Cardiac fibroblast (primary cell): Measurements from ENCODE around the gene RUBCNL.

Experiments
- DNase-seq, 2 donors: peaks; one replicate each; pipeline versions ENCODE4 v3.0.0 to v3.0.0-alpha.2; 2010; ENCODE audit warnings: low read depth in 2 of 2
- H3K4me3 ChIP-seq, 2 donors: replicated peaks in 1 of 2; 1 replicate in 1 of 2; 2 replicates in 1 of 2; pipeline ENCODE4 v1.5.1; 2011; ENCODE audit warnings: low read depth in 2 of 2, low read length in 2 of 2, mild to moderate bottlenecking in 2 of 2, moderate library complexity in 1 of 2
- TF ChIP-seq, protein P1 (sequence below): IDR thresholded peaks from one replicate; pipeline ENCODE4 v1.5.1; 2011; ENCODE audit warnings: low read depth, mild to moderate bottlenecking, low read length, inconsistent platforms

RUBCNL gene

DNA sequence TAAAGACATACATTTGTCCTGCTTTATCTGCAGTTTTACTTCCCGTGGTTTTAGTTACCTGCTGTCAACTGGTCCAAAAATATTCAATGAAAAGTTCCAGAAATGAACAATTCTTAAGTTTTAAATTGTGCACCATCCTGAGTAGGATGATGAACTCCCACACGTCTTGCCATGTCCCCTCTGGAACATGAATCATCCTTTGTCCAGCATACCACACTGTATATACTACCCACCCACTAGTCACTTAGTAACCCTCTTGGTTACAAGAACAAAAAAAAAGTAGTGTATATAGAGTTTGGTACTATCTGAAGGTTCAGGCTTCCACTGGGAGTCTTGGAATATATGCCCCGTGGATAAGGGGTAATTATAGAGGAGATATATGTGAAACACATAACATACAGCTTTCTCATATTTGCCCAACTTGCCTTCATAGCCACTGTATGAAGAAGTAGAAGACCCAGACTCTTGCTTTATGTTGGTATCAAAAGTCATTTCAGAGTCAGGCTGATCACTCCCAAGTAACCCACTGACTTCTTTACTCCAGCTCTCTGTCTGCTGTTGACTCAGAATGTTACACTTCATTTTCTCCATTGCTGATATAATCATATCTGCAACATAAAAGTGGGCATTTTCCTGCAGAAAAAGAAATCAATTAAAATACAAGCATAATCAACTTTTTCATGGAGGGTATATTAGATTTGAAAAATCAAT, 19.3 kb downstream of the RUBCNL start:
- TF ChIP-seq, protein P1, sequence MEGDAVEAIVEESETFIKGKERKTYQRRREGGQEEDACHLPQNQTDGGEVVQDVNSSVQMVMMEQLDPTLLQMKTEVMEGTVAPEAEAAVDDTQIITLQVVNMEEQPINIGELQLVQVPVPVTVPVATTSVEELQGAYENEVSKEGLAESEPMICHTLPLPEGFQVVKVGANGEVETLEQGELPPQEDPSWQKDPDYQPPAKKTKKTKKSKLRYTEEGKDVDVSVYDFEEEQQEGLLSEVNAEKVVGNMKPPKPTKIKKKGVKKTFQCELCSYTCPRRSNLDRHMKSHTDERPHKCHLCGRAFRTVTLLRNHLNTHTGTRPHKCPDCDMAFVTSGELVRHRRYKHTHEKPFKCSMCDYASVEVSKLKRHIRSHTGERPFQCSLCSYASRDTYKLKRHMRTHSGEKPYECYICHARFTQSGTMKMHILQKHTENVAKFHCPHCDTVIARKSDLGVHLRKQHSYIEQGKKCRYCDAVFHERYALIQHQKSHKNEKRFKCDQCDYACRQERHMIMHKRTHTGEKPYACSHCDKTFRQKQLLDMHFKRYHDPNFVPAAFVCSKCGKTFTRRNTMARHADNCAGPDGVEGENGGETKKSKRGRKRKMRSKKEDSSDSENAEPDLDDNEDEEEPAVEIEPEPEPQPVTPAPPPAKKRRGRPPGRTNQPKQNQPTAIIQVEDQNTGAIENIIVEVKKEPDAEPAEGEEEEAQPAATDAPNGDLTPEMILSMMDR = no peak
- DNase-seq = peak; percentile 27 to 82

DNA sequence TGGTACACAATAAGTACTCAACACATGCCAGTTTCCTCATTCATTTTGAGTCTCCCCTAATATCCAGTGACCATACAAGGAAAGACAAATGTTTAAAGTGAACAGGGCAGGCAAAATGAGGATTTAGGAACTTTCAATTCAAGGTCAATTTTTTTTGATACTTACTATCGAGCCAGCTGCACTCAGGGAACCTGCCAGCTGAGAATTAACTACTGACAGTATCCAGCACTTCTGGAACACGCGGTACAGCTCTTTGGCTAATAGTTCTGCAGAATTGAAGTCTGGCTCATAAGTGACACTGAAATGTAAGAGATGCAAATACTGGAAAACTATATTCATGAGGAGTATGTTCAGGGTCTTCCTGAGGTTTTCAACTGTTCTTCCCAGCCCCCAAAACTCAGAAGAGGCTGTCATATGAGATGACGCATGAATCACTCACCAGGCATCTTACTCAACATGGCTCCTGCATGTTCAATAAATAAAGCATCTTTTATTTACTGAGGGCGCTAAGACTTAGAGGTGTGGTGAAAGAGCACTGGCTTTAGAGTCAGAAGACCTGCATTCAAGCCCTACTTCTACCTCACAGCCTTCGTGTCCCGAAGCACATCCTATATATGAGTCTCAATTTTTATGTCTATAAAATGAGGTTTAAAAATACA, 25.6 kb downstream of the RUBCNL start:
- no peak for DNase-seq
- H3K4me3 ChIP-seq = no peak overlapping the region
- TF ChIP-seq, protein P1 = no peak

More for the DNA sequence above, 19.3 kb downstream of the RUBCNL start:
- no peak overlapping the region for H3K4me3 ChIP-seq

DNA sequence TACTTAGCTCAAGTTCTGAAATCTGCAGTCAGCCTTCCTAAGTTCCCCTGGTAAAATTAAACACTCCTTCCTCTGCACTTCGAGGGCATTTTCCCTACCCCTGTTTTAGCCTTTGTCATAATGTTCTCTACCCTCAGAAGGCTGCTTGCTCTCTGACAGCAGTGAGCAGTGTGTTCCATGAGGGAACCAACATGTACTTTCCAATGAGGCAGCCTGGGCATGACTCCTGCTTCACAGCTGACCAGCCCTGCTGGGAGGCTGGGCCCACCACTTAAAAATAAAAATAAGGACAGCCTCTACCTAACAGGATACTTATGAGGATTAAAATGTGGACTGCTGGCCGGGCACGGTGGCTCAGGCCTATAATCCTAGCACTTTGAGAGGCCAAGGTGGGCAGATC, 26.4 kb downstream of the RUBCNL start:
- DNase-seq = no peak
- no peak overlapping the region for H3K4me3 ChIP-seq
- TF ChIP-seq, protein P1 = no peak

DNA sequence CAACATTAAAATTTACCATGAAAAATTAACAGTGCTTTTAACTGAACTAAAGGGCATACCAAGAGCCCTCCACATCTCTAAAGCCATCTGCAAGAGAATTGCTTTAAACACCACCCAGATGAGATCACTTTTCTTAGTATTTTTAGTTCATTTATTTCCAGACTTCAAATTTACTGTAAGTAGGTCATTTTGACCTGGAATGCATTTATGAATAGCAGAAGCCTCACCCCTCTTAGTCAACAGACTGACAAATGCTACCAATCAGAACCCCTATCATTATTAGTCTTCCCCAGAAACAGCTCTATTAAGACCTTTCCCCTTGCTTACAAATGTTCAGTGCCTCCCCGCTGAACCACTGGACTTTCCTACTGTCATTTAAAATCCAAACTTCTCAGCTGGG, 27.3 kb downstream of the RUBCNL start:
- TF ChIP-seq, protein P1 = no peak
- DNase-seq = peak; percentile 30 to 69
- H3K4me3 ChIP-seq = no peak overlapping the region

DNA sequence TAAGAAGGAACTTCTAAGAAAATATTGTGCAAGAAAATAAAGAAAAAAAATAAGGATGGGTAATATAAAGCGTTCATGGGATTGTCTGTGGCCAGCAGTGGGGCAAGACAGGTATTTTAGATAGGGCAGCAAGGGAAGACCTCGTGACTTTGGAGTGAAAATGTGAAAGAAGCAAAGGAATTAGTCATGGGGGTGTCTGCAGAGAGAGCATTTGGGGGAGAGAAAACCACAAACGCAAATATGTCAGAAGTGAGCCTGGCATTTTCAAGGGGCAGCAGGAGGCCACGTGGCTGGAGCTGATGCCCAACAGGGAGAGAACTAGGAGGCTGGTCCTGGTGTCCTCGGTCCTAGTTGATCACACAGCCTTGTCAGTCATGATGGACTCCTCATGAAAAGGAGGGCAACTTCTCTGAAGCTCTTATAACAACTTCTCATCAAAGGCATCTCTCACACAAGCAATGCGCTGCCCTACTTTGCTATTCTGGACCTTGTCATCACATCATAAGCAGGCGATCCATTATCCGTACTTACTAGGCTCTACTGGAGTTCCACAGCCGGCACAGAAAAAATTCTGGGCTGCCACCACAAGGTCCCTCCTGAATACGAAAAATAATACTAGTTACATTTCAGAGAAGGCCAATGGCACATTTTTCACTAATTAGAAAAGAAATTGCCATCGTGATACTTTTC, 31.0 kb downstream of the RUBCNL start:
- H3K4me3 ChIP-seq = no peak overlapping the region
- TF ChIP-seq, protein P1 = no peak
- peak in 1 of 2 donors; percentile 21 for DNase-seq

DNA sequence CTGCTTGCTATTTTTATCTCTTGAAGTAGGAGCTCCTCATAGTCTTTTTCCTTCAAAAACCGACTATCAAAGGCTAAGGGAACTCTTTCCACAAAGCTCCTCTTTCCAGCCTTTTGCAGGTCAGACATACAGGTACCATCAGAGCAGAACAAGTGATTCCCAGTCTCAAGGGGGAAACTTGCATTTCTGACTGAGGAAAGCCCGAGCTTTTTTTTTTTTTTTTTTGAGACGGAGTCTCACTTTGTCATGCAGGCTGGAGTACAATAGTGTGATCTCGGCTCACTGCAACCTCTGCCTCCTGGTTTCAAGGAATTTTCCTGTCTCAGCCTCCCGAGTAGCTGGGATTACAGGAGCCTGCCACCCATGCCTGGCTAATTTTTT, 32.0 kb downstream of the RUBCNL start:
- no peak for DNase-seq
- H3K4me3 ChIP-seq = no peak overlapping the region
- TF ChIP-seq, protein P1 = no peak
